ENCODE results near the gene ATRIP. TPM values are rescaled to one million over a fixed set of nuclear protein-coding genes. Genes with fewer than 3 reads are reported as not detected.
A peak's percentile ranks its signal among the peaks of the same experiment; 100 is the strongest.
"Not testable (repeated sequence)": the region's sequence is repeated elsewhere in the genome, so short reads cannot be mapped to it uniquely, and the experiment has no call there.

Gene ATRIP
- total RNA-seq, 1 experiment from 2014 or later, result 11.9 TPM

DNA sequence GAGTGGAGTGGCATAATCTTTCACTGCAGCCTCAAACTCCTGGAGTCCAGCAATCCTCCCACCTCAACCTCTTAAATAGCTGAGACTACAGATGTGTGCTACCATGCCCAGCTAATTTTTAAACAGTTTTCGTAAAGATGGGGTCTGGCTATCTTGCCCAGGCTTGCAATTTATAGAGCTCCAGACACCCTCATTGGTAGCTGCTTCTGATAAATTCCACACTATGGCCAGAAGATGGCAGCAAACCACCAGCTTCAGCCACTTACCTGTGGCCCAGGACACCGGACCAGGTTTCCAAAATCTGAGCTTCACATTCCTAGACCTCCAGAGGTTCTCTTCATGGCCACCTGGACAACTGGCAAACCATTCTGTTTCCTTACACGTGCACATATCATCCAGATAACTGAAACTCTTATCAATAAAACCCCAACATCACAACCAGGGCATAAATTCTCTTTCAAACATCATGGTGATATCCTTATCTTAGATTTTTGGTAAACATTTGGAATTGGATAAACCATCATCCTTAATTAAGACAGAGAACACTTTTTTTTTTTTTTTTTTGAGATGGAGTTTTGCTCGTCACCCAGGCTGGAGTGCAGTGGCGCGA lies 45.6 kb upstream of the ATRIP start:
- Histone ChIP-seq H3K4me3 (ENCODE audit: low read depth in 2 of 2, low read length in 2 of 2) (no peak overlapping the region), H3K4me1 (ENCODE audit: control insufficient read depth, insufficient read depth, low read length) (no peaks in the 10 kb centered on the region), H3K27me3 (ENCODE audit: control insufficient read depth, insufficient read depth, low read length) (no peaks in the 10 kb centered on the region), H3K36me3 (ENCODE audit: control insufficient read depth, insufficient read depth, low read length) (no peaks in the 10 kb centered on the region), H3K27ac (ENCODE audit: low read length) (no peak overlapping the region), H3K9me3 (ENCODE audit: control insufficient read depth, insufficient read depth, low read depth, low read length) (no peaks in the 10 kb centered on the region)
- intact Hi-C loops (cut with micrococcal nuclease; ENCODE audit: unreplicated experiment), result loop anchor here (5.0 kb wide), 1 partner anchor 36 kb away; no protein-coding TSS in a partner anchor
- in situ Hi-C loops (cut with HindIII; ENCODE audit: low pct_unique_long_range_greater_than_20kb, low sequenced_read_pairs), result no loop called here
- DNase-seq (ENCODE audit: low read depth, low spot score), result peak; percentile 32
- no TSS peak for BruUV-seq (replicated peaks)
- POLR2A ChIA-PET, result interaction anchor here (0.6 to 0.9 kb wide), 2 partner anchors 35 to 93 kb away, joined by 3 to 4 read pairs; no protein-coding TSS in a partner anchor
- peak; percentile 80 for ATAC-seq
- CTCF ChIA-PET, result interaction anchor here (0.6 to 5.2 kb wide), 11 partner anchors 13 to 1503 kb away, joined by 3 to 98 read pairs (median 4); partner anchors contain the start of genes CCDC51, MST1R and TMA7
- TF ChIP-seq TCF7L2 (IDR thresholded peaks at IDR 0.05; ENCODE audit: low read depth, low read length) (no peak), SIN3A (IDR thresholded peaks at IDR 0.05; ENCODE audit: borderline replicate concordance, insufficient read depth, low read depth, low read length) (no peak)
- TF ChIP-seq, protein P1, sequence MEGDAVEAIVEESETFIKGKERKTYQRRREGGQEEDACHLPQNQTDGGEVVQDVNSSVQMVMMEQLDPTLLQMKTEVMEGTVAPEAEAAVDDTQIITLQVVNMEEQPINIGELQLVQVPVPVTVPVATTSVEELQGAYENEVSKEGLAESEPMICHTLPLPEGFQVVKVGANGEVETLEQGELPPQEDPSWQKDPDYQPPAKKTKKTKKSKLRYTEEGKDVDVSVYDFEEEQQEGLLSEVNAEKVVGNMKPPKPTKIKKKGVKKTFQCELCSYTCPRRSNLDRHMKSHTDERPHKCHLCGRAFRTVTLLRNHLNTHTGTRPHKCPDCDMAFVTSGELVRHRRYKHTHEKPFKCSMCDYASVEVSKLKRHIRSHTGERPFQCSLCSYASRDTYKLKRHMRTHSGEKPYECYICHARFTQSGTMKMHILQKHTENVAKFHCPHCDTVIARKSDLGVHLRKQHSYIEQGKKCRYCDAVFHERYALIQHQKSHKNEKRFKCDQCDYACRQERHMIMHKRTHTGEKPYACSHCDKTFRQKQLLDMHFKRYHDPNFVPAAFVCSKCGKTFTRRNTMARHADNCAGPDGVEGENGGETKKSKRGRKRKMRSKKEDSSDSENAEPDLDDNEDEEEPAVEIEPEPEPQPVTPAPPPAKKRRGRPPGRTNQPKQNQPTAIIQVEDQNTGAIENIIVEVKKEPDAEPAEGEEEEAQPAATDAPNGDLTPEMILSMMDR (IDR thresholded peaks at IDR 0.05), result peak; percentile 81

DNA sequence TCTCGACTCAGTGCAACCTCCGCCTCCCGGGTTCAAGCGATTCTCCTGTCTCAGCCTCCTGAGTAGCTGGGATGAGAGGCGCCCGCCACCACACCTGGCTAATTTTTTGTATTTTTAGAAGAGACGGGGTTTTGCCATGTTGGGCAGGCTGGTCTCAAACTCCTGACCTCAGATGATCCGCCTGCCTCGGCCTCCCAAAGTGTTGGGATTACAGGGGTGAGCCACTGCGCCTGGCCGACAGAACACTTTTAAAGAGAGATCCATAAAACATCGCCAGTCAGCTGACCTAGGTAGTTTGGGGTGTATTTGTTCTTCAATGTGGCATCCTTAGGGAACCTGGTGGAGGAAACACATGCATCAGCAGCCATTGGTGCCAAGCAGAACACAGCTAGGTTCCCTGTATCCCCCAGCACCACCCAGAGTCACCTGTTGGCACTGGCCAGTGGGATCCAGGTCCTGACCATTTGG lies 45.1 kb upstream of the ATRIP start:
- POLR2A ChIA-PET, result interaction anchor here (0.5 to 0.9 kb wide), 3 partner anchors 35 to 92 kb away, joined by 3 to 5 read pairs (median 4); no protein-coding TSS in a partner anchor
- H3K27me3 ChIP-seq (ENCODE audit: control insufficient read depth, insufficient read depth, low read length); in situ Hi-C loops (cut with HindIII; ENCODE audit: low pct_unique_long_range_greater_than_20kb, low sequenced_read_pairs); H3K9me3 ChIP-seq (ENCODE audit: control insufficient read depth, insufficient read depth, low read depth, low read length); BruUV-seq (replicated peaks); H3K36me3 ChIP-seq (ENCODE audit: control insufficient read depth, insufficient read depth, low read length); H3K27ac ChIP-seq (ENCODE audit: low read length); DNase-seq (ENCODE audit: low read depth, low spot score); H3K4me3 ChIP-seq (ENCODE audit: low read depth in 2 of 2, low read length in 2 of 2); H3K4me1 ChIP-seq (ENCODE audit: control insufficient read depth, insufficient read depth, low read length); ATAC-seq: not testable (repeated sequence)
- intact Hi-C loops (cut with micrococcal nuclease; ENCODE audit: unreplicated experiment), result loop anchor here (5.0 kb wide), 1 partner anchor 36 kb away; no protein-coding TSS in a partner anchor
- CTCF ChIA-PET, result interaction anchor here (0.6 to 5.2 kb wide), 10 partner anchors 13 to 209 kb away, joined by 3 to 98 read pairs (median 6); partner anchors contain the start of genes CCDC51 and TMA7

DNA sequence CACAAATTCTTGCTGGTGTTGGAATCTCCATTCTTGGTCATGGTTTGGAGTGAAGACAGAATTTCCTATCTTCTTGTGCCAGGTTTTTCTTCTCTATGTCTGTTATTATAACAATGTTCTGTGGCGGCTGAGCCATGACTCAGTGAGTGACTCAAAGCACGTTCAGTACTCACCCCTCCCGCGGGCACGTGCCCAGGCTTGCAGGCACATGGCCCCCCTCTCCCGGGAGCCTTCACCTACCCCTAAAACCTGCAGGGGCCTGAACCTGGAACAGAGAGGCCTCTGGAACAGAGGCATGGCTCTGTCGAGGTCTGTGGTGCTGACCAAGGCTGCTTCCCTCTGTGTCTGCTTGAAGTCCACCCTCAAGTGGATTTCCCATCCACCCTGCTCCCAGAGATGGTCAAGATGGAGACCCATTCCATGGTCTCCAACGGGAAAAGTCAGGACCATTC lies 44.2 kb upstream of the ATRIP start:
- POLR2A ChIA-PET, result interaction anchor here (0.7 kb wide), 1 partner anchor 31 kb away, joined by 3 read pairs; no protein-coding TSS in a partner anchor
- no peaks in the 10 kb centered on the region for H3K36me3 ChIP-seq (ENCODE audit: control insufficient read depth, insufficient read depth, low read length)

More for the DNA sequence above, 44.2 kb upstream of the ATRIP start:
- Histone ChIP-seq H3K27me3 (ENCODE audit: control insufficient read depth, insufficient read depth, low read length) (no peaks in the 10 kb centered on the region), H3K9me3 (ENCODE audit: control insufficient read depth, insufficient read depth, low read depth, low read length) (no peaks in the 10 kb centered on the region), H3K4me1 (ENCODE audit: control insufficient read depth, insufficient read depth, low read length) (no peaks in the 10 kb centered on the region), H3K4me3 (ENCODE audit: low read depth in 2 of 2, low read length in 2 of 2) (no peak overlapping the region), H3K27ac (ENCODE audit: low read length) (no peak overlapping the region)
- CTCF ChIA-PET, result interaction anchor here (5.2 kb wide), 1 partner anchor 34 kb away, joined by 98 read pairs; no protein-coding TSS in a partner anchor
- TF ChIP-seq SIN3A (IDR thresholded peaks at IDR 0.05; ENCODE audit: borderline replicate concordance, insufficient read depth, low read depth, low read length) (no peak), POLR2AphosphoS5 (IDR thresholded peaks at IDR 0.05; ENCODE audit: low read depth, low read length) (no peak), TCF7L2 (IDR thresholded peaks at IDR 0.05; ENCODE audit: low read depth, low read length) (no peak)
- TF ChIP-seq, protein P1 (IDR thresholded peaks at IDR 0.05), result no peak
- TF ChIP-seq, protein P2, sequence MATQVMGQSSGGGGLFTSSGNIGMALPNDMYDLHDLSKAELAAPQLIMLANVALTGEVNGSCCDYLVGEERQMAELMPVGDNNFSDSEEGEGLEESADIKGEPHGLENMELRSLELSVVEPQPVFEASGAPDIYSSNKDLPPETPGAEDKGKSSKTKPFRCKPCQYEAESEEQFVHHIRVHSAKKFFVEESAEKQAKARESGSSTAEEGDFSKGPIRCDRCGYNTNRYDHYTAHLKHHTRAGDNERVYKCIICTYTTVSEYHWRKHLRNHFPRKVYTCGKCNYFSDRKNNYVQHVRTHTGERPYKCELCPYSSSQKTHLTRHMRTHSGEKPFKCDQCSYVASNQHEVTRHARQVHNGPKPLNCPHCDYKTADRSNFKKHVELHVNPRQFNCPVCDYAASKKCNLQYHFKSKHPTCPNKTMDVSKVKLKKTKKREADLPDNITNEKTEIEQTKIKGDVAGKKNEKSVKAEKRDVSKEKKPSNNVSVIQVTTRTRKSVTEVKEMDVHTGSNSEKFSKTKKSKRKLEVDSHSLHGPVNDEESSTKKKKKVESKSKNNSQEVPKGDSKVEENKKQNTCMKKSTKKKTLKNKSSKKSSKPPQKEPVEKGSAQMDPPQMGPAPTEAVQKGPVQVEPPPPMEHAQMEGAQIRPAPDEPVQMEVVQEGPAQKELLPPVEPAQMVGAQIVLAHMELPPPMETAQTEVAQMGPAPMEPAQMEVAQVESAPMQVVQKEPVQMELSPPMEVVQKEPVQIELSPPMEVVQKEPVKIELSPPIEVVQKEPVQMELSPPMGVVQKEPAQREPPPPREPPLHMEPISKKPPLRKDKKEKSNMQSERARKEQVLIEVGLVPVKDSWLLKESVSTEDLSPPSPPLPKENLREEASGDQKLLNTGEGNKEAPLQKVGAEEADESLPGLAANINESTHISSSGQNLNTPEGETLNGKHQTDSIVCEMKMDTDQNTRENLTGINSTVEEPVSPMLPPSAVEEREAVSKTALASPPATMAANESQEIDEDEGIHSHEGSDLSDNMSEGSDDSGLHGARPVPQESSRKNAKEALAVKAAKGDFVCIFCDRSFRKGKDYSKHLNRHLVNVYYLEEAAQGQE (IDR thresholded peaks at IDR 0.05; ENCODE audit: insufficient read depth in 1 of 2, low read depth in 2 of 2, low read length in 1 of 2), result no peak
- no peak for DNase-seq (ENCODE audit: low read depth, low spot score)
- in situ Hi-C loops (cut with HindIII; ENCODE audit: low pct_unique_long_range_greater_than_20kb, low sequenced_read_pairs), result no loop called here
- intact Hi-C loops (cut with micrococcal nuclease; ENCODE audit: unreplicated experiment), result loop anchor here (5.0 kb wide), 1 partner anchor 35 kb away; no protein-coding TSS in a partner anchor
- ATAC-seq, result 0 out of 2 replicates have a peak, but pooled peaks have one; percentile 38
- BruUV-seq (replicated peaks), result no TSS peak

Measured in Panc1 (cell line).